Mesothelial cell of epicardium (in vitro differentiated cells): Measurements from ENCODE around the gene GRID1. TPM values are rescaled to one million over a fixed set of nuclear protein-coding genes. Genes with fewer than 3 reads are reported as not detected.

ENCODE experiments used
- DNase-seq, 2 experiments: peaks; one replicate each; pipeline ENCODE4 v3.0.0; 2021; ENCODE audit warnings: low spot score in 2 of 2; ENCODE audit not compliant: unreplicated experiment in 2 of 2
- H3K27ac Mint-ChIP-seq: 2 replicates; pipeline ENCODE4 v1.8.0; 2021; ENCODE audit warnings: mixed read lengths
- H3K27me3 Mint-ChIP-seq: 2 replicates; pipeline ENCODE4 v1.8.0; 2021; ENCODE audit warnings: low read depth, mixed read lengths
- H3K36me3 Mint-ChIP-seq: 2 replicates; pipeline ENCODE4 v1.8.0; 2021; ENCODE audit warnings: mixed read lengths
- H3K4me1 Mint-ChIP-seq: 2 replicates; pipeline ENCODE4 v1.8.0; 2021; ENCODE audit warnings: mixed read lengths
- H3K4me3 Mint-ChIP-seq: 2 replicates; pipeline ENCODE4 v1.8.0; 2021; ENCODE audit warnings: mild to moderate bottlenecking, moderate library complexity, mixed read lengths
- H3K9me3 Mint-ChIP-seq: 2 replicates; pipeline ENCODE4 v1.8.0; 2021; ENCODE audit warnings: mixed read lengths
- total RNA-seq: library from RNA; stranded (reverse); gene quantifications from 3 replicates; pipeline ENCODE4 v1.2.1, GENCODE V29; 2021
- TF ChIP-seq, protein P1 (sequence below): fragments of 200-600 bp; sonication (generic); IDR thresholded peaks from one replicate; pipeline ENCODE4 v1.5.0; 2021; ENCODE audit warnings: antibody characterized with exemption; ENCODE audit not compliant: unreplicated experiment

GRID1 gene
- total RNA-seq, 1 donor from 2014 or later: 0.22 TPM

DNA sequence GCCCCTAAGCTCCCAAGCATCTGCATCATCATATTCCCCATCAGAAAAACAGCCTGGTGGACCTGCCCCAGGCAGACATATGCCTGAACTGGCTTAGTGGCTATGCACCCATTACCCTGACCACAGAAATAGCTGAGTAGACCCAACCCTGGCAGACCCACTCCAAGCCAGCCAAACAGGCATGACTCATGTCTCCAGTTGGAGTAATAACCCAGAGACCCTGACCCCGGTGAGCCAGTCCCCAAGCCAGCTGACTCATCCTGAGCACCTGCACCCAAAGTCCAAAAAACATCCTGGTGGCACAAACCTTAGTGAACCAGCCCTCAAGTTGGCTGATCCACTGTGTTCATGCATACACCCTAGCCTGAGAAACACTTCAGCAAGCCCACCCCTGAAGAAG lies 555.9 kb downstream of the GRID1 start:
- DNase-seq: no peak
- no peaks in the 10 kb centered on the region for H3K27me3 Mint-ChIP-seq
- H3K9me3 Mint-ChIP-seq: peaks cover 40% of the 10 kb centered on the region
- TF ChIP-seq, protein P1, sequence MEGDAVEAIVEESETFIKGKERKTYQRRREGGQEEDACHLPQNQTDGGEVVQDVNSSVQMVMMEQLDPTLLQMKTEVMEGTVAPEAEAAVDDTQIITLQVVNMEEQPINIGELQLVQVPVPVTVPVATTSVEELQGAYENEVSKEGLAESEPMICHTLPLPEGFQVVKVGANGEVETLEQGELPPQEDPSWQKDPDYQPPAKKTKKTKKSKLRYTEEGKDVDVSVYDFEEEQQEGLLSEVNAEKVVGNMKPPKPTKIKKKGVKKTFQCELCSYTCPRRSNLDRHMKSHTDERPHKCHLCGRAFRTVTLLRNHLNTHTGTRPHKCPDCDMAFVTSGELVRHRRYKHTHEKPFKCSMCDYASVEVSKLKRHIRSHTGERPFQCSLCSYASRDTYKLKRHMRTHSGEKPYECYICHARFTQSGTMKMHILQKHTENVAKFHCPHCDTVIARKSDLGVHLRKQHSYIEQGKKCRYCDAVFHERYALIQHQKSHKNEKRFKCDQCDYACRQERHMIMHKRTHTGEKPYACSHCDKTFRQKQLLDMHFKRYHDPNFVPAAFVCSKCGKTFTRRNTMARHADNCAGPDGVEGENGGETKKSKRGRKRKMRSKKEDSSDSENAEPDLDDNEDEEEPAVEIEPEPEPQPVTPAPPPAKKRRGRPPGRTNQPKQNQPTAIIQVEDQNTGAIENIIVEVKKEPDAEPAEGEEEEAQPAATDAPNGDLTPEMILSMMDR: no peak
- no peak overlapping the region for H3K27ac Mint-ChIP-seq
- no peak overlapping the region for H3K4me3 Mint-ChIP-seq
- H3K4me1 Mint-ChIP-seq: no peaks in the 10 kb centered on the region
- no peaks in the 10 kb centered on the region for H3K36me3 Mint-ChIP-seq

DNA sequence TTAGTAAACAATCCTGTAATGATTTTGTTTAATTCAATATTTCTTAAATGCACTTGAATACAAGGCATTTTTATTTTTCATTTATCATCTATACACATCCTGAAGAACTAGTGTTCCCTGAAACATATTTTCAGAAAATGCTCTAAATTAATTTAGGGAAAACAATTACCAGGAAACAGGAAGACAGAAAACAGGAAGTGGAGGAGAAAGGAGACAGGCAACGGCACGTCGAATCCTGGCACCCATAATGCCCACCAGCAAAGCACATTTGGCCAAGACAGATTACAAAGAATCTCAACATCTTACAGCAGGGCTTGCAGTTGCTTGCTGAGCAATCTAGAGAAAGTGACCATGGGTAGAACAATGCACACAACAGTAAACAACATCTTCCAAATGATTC lies 571.1 kb downstream of the GRID1 start:
- Mint-ChIP-seq H3K4me3 (no peak overlapping the region), H3K27ac (no peak overlapping the region), H3K9me3 (peaks cover 7% of the 10 kb centered on the region), H3K36me3 (no peaks in the 10 kb centered on the region), H3K27me3 (no peaks in the 10 kb centered on the region), H3K4me1 (peaks cover 10% of the 10 kb centered on the region)
- TF ChIP-seq, protein P1: no peak
- DNase-seq: no peak

DNA sequence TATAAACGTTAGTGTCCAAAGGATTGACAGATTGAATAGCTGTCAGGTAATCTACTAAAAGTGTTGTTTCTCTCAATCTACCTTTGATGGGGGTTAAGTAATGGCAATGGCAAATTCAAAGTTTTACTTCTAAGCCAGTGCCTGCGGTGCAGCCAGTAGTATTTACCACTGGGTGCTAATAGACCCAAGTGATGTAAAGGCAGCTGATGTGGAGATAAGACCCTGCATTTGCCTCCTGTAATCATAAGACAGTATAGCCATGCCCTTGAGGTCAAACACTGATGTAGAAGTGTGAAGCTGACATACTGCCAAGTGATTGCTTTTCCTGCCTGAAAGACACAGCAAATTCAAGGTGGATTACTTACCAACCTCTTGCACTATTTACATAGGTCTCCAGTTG lies 572.0 kb downstream of the GRID1 start:
- Mint-ChIP-seq H3K4me3 (no peak overlapping the region), H3K9me3 (peaks cover 7% of the 10 kb centered on the region), H3K4me1 (peaks cover 10% of the 10 kb centered on the region), H3K27ac (no peak overlapping the region), H3K27me3 (no peaks in the 10 kb centered on the region), H3K36me3 (no peaks in the 10 kb centered on the region)
- no peak for DNase-seq
- TF ChIP-seq, protein P1: no peak

DNA sequence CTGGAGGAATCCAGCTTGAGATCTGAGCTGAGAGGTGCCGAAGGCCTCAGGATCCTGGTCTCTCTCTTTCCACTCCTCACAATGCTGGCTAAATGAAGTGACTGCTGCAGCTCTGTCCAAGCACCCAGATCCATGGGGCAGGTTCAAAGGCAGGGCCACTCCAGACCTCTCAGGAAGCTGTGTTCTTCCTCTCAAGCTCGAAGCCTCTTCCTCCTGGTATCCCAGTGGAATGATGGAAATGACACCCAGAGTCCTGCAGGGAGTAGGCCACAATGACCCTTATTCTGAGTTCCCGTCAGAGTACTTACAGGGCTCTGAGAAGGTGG lies 574.1 kb downstream of the GRID1 start:
- Mint-ChIP-seq H3K27me3 (no peaks in the 10 kb centered on the region), H3K4me1 (peaks cover 21% of the 10 kb centered on the region), H3K36me3 (no peaks in the 10 kb centered on the region), H3K4me3 (no peak overlapping the region), H3K27ac (no peak overlapping the region), H3K9me3 (no peaks in the 10 kb centered on the region)
- DNase-seq: no peak
- TF ChIP-seq, protein P1: no peak

DNA sequence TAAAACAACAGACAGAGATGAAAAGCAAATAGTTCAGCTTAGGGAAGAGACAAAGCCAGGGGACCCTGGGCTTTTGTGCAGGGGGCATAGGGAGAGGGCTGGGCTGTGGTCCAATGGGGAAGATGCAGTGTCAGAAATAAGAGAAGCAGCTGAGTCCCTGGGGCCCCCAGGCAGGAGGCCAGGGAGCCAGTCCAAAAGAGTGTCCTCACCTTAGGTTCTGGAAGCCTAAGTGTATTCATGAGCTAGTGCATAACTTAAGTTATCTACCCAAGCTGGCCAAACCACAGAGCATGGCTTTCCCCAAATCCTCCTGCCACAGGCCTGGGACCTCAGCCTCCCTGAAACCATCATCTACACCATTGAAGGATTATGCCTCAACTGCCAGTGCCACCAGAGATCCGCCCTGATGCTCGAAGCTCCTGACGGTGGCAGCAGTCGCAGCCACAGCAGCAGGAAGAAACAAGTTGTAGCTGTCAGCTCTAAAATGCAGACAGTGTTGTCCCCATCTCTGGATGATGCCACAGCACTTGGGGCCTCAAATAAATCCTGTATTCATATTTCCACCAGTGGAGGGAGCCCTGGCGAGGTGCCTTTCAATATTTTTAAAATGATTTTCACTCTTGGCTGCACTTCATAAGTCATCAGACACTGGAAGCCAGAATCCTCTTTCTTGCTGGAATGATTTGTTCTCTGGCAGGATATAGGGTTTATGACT lies 574.6 kb downstream of the GRID1 start:
- no peak for DNase-seq
- Mint-ChIP-seq H3K27me3 (no peaks in the 10 kb centered on the region), H3K27ac (no peak overlapping the region), H3K4me3 (no peak overlapping the region), H3K36me3 (no peaks in the 10 kb centered on the region), H3K9me3 (no peaks in the 10 kb centered on the region), H3K4me1 (peaks cover 22% of the 10 kb centered on the region)
- TF ChIP-seq, protein P1: no peak
